Thyroid gland (tissue), 4 donors: ENCODE results near the gene TP53I13. TPM values are rescaled to one million over a fixed set of nuclear protein-coding genes. Genes with fewer than 3 reads are reported as not detected.
A peak's percentile ranks its signal among the peaks of the same experiment; 100 is the strongest.

Experiments used
- DNase-seq, 2 donors: peaks; one replicate each; pipeline ENCODE4 v3.0.0-alpha.2; 2019
- H3K27ac ChIP-seq, 3 donors: fragments of 200-600 bp; sonication (generic); 1 replicate in 2 of 3; 2 replicates in 1 of 3; pipeline ENCODE4 v1.5.1; 2016 to 2019; ENCODE audit warnings: mild to moderate bottlenecking in 1 of 3, moderate library complexity in 1 of 3
- H3K27me3 ChIP-seq: fragments of 200-600 bp; sonication (generic); one replicate; pipeline ENCODE4 v1.5.1; 2019
- H3K36me3 ChIP-seq, 2 donors: fragments of 200-600 bp; sonication (generic); one replicate each; pipeline ENCODE4 v1.5.1; 2016 to 2019
- H3K4me1 ChIP-seq, 2 donors: fragments of 200-600 bp; sonication (generic); one replicate each; pipeline ENCODE4 v1.5.1; 2017 to 2019
- H3K4me3 ChIP-seq, 3 donors: fragments of 200-600 bp; sonication (generic); replicated peaks in 1 of 3; 1 replicate in 2 of 3; 2 replicates in 1 of 3; pipeline ENCODE4 v1.5.1; 2016; ENCODE audit warnings: mild to moderate bottlenecking in 1 of 3
- H3K9me3 ChIP-seq: fragments of 200-600 bp; sonication (generic); one replicate; pipeline ENCODE4 v1.5.1; 2017
- CTCF ChIP-seq, 6 experiments: fragments of 200-600 bp in 3 of 6; fragments of 450-650 bp in 3 of 6; sonication (generic) in 3 of 6; IDR thresholded peaks; one replicate each; pipeline ENCODE4 v1.5.1; 2016 to 2019; ENCODE audit warnings: antibody characterized with exemption in 6 of 6, mild to moderate bottlenecking in 2 of 6, inconsistent platforms in 1 of 6, moderate library complexity in 1 of 6
- POLR2A ChIP-seq, 2 donors: fragments of 450-650 bp; IDR thresholded peaks; one replicate each; pipeline ENCODE4 v1.6.1; 2017; ENCODE audit warnings: antibody characterized with exemption in 2 of 2, mild to moderate bottlenecking in 2 of 2, moderate library complexity in 1 of 2
- WGBS, 2 donors: methylation state at CpG; one replicate each; pipeline ENCODE4 v1.1.5; 2017; 5-methylcytosine and 5-hydroxymethylcytosine counted together
- intact Hi-C: fragments of 100-400 bp; cut with DNase I; formaldehyde crosslinking; loops from one replicate; pipeline ENCODE4 v1.15.1; 2023
- total RNA-seq, 4 donors: library from RNA; depleted of rRNA; stranded (reverse); fragments of >200 nt; gene quantifications; one replicate each; pipeline ENCODE4 v1.2.3, GENCODE V29; 2016

TP53I13 gene
- total RNA-seq, 4 donors from 2014 or later = 54.7 to 79.0 (median 57.4) TPM

- H3K9me3 ChIP-seq = no peaks in the 10 kb centered on the region
- intact Hi-C loops = loop anchor here (5.0 to 10.0 kb wide), 3 partner anchors 37 to 355 kb away; partner anchors contain the start of gene SSH2
- H3K27ac ChIP-seq = no peak overlapping the region
- H3K27me3 ChIP-seq = no peaks in the 10 kb centered on the region
- H3K4me3 ChIP-seq = no peak overlapping the region
- WGBS, 2 donors = 64 to 66% methylated on average over 13 to 15 of the region's 15 CpGs
- DNase-seq = peak; percentile 90 to 92
- H3K4me1 ChIP-seq = peaks cover 0 to 12% of the 10 kb centered on the region in 2 donors
- H3K36me3 ChIP-seq = peaks cover 25 to 37% of the 10 kb centered on the region in 2 donors
- TF ChIP-seq POLR2A (IDR thresholded peaks at IDR 0.05) (no peak), CTCF (IDR thresholded peaks at IDR 0.05) (peak; percentile 70 to 95 (median 89))
Measured at GRCh38 chr17:29579866-29580771, 11.6 kb downstream of the TP53I13 start.

- Histone ChIP-seq H3K4me3 (no peak overlapping the region), H3K4me1 (peaks cover 0 to 15% of the 10 kb centered on the region in 2 donors), H3K27me3 (no peaks in the 10 kb centered on the region), H3K9me3 (no peaks in the 10 kb centered on the region), H3K27ac (no peak overlapping the region), H3K36me3 (peaks cover 10 to 22% of the 10 kb centered on the region in 2 donors)
- TF ChIP-seq CTCF (IDR thresholded peaks at IDR 0.05) = no peak
- TF ChIP-seq POLR2A (IDR thresholded peaks at IDR 0.05) = no peak
- intact Hi-C loops = loop anchor here (5.0 to 10.0 kb wide), 3 partner anchors 36 to 353 kb away; partner anchors contain the start of gene SSH2
- DNase-seq = no peak
- 87 to 93% methylated on average over 7 to 9 of the region's 20 CpGs for WGBS, 2 donors
Measured at GRCh38 chr17:29581583-29582253, 13.2 kb downstream of the TP53I13 start.

GRCh38 chr17:29582254-29582765, 13.8 kb downstream of the TP53I13 start:
- no peak overlapping the region for H3K4me3 ChIP-seq
- H3K36me3 ChIP-seq = peaks cover 5 to 16% of the 10 kb centered on the region in 2 donors
- H3K4me1 ChIP-seq = peaks cover 4 to 21% of the 10 kb centered on the region in 2 donors
- no peaks in the 10 kb centered on the region for H3K9me3 ChIP-seq
- intact Hi-C loops = loop anchor here (5.0 to 10.0 kb wide), 3 partner anchors 35 to 352 kb away; partner anchors contain the start of gene SSH2
- no peak for DNase-seq
- TF ChIP-seq CTCF (IDR thresholded peaks at IDR 0.05) (no peak), POLR2A (IDR thresholded peaks at IDR 0.05) (no peak)
- 87% methylated on average over 10 of the region's 10 CpGs for WGBS, 2 donors
- H3K27me3 ChIP-seq = no peaks in the 10 kb centered on the region
- no peak overlapping the region for H3K27ac ChIP-seq

GRCh38 chr17:29582772-29583171, 14.3 kb downstream of the TP53I13 start:
- H3K27me3 ChIP-seq = no peaks in the 10 kb centered on the region
- TF ChIP-seq CTCF (IDR thresholded peaks at IDR 0.05) = no peak
- no peak for TF ChIP-seq POLR2A (IDR thresholded peaks at IDR 0.05)
- peaks cover 5 to 12% of the 10 kb centered on the region in 2 donors for H3K36me3 ChIP-seq
- H3K4me3 ChIP-seq = no peak overlapping the region
- intact Hi-C loops = loop anchor here (5.0 to 10.0 kb wide), 3 partner anchors 35 to 352 kb away; partner anchors contain the start of gene SSH2
- H3K27ac ChIP-seq = no peak overlapping the region
- no peaks in the 10 kb centered on the region for H3K9me3 ChIP-seq
- peaks cover 9 to 26% of the 10 kb centered on the region in 2 donors for H3K4me1 ChIP-seq
- WGBS, 2 donors = 87 to 97% methylated on average over 5 to 13 of the region's 13 CpGs
- no peak for DNase-seq
